ENCODE results near the gene ACOXL.

DNA sequence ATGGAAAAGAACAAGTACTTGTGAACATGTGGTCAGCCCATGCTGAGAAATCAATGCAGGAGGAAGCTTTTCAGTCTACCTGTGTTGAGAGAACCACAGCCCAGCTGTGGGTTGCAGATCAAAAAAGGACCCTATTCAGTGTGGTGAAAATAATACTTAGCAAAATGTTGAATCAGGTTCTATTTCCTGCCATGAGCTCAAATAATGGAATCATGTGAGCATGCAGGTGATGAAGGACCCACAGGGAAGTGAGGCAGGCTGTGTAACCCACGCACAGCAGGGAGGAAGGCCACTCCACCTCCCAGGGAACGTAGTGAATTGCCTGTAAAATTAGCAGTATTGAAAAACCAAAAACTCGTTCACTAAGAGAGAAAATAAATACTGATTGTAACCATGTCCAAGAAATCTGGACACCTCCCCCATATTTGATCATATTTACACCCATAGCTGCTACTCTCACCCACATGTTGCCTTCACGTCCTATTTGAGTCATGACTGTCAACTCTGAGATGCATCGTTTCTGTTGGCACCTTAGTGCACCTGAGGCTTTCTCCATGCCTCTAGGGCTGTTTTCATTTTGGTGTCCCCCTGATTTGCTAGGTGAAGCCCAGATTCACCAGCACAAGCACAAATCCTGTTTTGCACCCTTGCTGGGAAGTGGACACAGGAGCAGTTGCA, 367.9 kb downstream of the ACOXL start:
- TF ChIP-seq, protein P1, sequence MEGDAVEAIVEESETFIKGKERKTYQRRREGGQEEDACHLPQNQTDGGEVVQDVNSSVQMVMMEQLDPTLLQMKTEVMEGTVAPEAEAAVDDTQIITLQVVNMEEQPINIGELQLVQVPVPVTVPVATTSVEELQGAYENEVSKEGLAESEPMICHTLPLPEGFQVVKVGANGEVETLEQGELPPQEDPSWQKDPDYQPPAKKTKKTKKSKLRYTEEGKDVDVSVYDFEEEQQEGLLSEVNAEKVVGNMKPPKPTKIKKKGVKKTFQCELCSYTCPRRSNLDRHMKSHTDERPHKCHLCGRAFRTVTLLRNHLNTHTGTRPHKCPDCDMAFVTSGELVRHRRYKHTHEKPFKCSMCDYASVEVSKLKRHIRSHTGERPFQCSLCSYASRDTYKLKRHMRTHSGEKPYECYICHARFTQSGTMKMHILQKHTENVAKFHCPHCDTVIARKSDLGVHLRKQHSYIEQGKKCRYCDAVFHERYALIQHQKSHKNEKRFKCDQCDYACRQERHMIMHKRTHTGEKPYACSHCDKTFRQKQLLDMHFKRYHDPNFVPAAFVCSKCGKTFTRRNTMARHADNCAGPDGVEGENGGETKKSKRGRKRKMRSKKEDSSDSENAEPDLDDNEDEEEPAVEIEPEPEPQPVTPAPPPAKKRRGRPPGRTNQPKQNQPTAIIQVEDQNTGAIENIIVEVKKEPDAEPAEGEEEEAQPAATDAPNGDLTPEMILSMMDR (IDR thresholded peaks at IDR 0.05) = no peak
- no peak for TF ChIP-seq POLR2A (IDR thresholded peaks at IDR 0.05)
